Upper lobe of right lung (tissue), 1 donor: ENCODE results near the gene NDRG4. TPM values are rescaled to one million over a fixed set of nuclear protein-coding genes. Genes with fewer than 3 reads are reported as not detected.
A peak's percentile ranks its signal among the peaks of the same experiment; 100 is the strongest.

Experiments used
- ATAC-seq: fragments of 200-7000 bp; cut with Tn5 transposase; one replicate; pipeline ENCODE4 v1.9.1; 2020; ENCODE audit warnings: mild to moderate bottlenecking, moderate library complexity
- DNase-seq: peaks from one replicate; pipeline ENCODE4 v3.0.0-alpha.2; 2020
- H3K27ac ChIP-seq: fragments of 200-600 bp; one replicate; pipeline ENCODE4 v1.8.0; 2022
- H3K27me3 ChIP-seq: fragments of 200-600 bp; one replicate; pipeline ENCODE4 v1.8.0; 2022; ENCODE audit warnings: mild to moderate bottlenecking
- H3K36me3 ChIP-seq: fragments of 200-600 bp; one replicate; pipeline ENCODE4 v1.8.0; 2022
- H3K4me1 ChIP-seq: fragments of 200-600 bp; one replicate; pipeline ENCODE4 v1.8.0; 2022
- H3K4me3 ChIP-seq: fragments of 200-600 bp; one replicate; pipeline ENCODE4 v1.8.0; 2022; ENCODE audit warnings: mild to moderate bottlenecking
- H3K9me3 ChIP-seq: fragments of 200-600 bp; one replicate; pipeline ENCODE4 v1.8.0; 2022
- CTCF ChIP-seq: fragments of 200-600 bp; IDR thresholded peaks from one replicate; pipeline ENCODE4 v1.8.0; 2022; ENCODE audit warnings: antibody characterized with exemption
- intact Hi-C: fragments of 100-400 bp; cut with DNase I; formaldehyde crosslinking; loops from one replicate; pipeline ENCODE4 v1.11.0; 2022
- total RNA-seq: library from RNA; stranded (reverse); fragmentation: NEBNext Ultra II Directional; extraction: Animal tissue kit (Norgen Biotek cat#: 25700); gene quantifications from one replicate; pipeline ENCODE4 v1.2.1, GENCODE V29; 2021
- donor health status: DM: no; HTN: yes; CAD: no; lungs with severe emphysema.

Gene NDRG4
- total RNA-seq, 1 donor from 2014 or later = 48.1 TPM

DNA sequence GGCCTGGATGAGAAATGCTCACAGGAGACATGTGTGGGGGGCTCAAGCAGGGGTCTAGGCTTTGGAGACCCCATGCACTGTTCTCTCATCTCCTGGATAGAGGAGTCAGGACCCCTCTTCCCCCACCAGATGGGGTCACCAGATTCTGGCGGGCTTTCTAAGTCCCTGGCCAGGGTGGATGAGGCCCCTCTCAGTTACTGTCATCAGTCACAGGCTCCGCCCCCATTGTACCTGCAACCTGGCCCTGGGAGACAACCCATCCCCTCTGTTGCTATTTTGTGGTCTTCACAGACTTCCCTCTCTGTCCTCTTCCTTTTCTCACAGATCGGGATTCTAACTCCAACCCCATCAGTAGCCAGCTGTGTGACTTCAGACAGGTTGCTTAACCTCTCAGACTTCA lies 33.5 kb upstream of the NDRG4 start:
- H3K4me3 ChIP-seq = no peak overlapping the region
- no peaks in the 10 kb centered on the region for H3K9me3 ChIP-seq
- DNase-seq = no peak
- no peaks in the 10 kb centered on the region for H3K36me3 ChIP-seq
- intact Hi-C loops = no loop called here
- ATAC-seq = no peak
- no peak overlapping the region for H3K27ac ChIP-seq
- TF ChIP-seq CTCF = no peak
- peaks cover 63% of the 10 kb centered on the region for H3K27me3 ChIP-seq
- H3K4me1 ChIP-seq = peaks cover 6% of the 10 kb centered on the region

DNA sequence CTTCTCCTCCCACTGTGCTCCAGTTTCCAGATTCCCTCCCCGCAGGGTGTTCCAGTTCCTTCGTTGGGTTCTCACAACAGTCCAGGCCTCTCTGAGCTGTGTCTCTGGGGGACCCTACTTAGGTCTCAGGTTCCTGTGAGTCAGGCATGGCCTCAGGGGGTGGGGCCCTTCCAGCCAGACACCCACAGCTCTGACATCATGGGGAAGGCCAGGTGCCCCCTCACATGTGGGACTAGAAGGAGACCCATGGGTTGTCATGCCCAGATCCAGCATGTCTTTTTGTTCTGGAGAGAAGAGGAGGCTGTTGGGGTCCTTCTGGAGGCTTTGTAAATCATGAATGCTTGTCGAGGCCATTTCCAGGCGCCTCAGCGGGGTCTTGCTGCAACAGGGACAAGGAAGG lies 32.0 kb upstream of the NDRG4 start:
- no peak for TF ChIP-seq CTCF
- ATAC-seq (no peak), DNase-seq (no peak)
- no peaks in the 10 kb centered on the region for H3K36me3 ChIP-seq
- H3K4me3 ChIP-seq = no peak overlapping the region
- peaks cover 63% of the 10 kb centered on the region for H3K27me3 ChIP-seq
- no peak overlapping the region for H3K27ac ChIP-seq
- intact Hi-C loops = no loop called here
- no peaks in the 10 kb centered on the region for H3K9me3 ChIP-seq
- H3K4me1 ChIP-seq = peaks cover 6% of the 10 kb centered on the region

- intact Hi-C loops = loop anchor here (5.0 kb wide), 1 partner anchor 49 kb away; no protein-coding TSS in a partner anchor
- no peaks in the 10 kb centered on the region for H3K36me3 ChIP-seq
- ATAC-seq = peak; percentile 30
- peaks cover 32% of the 10 kb centered on the region for H3K27me3 ChIP-seq
- no peak for DNase-seq
- H3K4me3 ChIP-seq = no peak overlapping the region
- no peak overlapping the region for H3K27ac ChIP-seq
- no peaks in the 10 kb centered on the region for H3K9me3 ChIP-seq
- no peaks in the 10 kb centered on the region for H3K4me1 ChIP-seq
- no peak for TF ChIP-seq CTCF
These were observed 28.6 kb upstream of the NDRG4 start for GRCh38 chr16:58471209-58471975.

DNA sequence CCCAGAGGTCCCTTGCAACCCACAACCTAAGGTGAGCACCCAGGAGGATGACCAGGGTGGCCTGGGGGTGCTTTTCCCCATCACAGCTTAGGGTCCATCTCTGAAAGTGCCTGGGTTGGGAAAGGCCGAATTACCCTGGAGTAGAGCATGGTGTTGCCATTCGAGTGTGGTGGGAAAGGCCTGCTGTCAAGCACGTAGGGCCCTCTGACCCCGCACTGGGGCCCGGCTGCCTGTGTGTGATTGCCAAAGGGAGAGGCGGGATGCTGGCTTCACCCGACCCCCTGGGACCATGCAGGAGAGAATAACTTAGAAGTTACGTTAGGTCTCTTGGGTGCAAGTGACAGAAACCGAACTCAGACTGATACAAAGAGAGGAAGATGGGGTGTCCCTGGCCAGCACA lies 27.7 kb upstream of the NDRG4 start:
- Histone ChIP-seq H3K9me3 (no peaks in the 10 kb centered on the region), H3K36me3 (no peaks in the 10 kb centered on the region), H3K27ac (peak overlapping the region; percentile 68), H3K4me1 (no peaks in the 10 kb centered on the region), H3K27me3 (peaks cover 24% of the 10 kb centered on the region), H3K4me3 (no peak overlapping the region)
- DNase-seq (no peak), ATAC-seq (no peak)
- intact Hi-C loops = loop anchor here (5.0 kb wide), 1 partner anchor 50 kb away; no protein-coding TSS in a partner anchor
- no peak for TF ChIP-seq CTCF

- ATAC-seq = no peak
- DNase-seq = no peak
- H3K4me1 ChIP-seq = no peaks in the 10 kb centered on the region
- no peak overlapping the region for H3K4me3 ChIP-seq
- intact Hi-C loops = loop anchor here (5.0 kb wide), 1 partner anchor 51 kb away; no protein-coding TSS in a partner anchor
- peaks cover 18% of the 10 kb centered on the region for H3K27me3 ChIP-seq
- TF ChIP-seq CTCF = no peak
- no peaks in the 10 kb centered on the region for H3K36me3 ChIP-seq
- H3K9me3 ChIP-seq = no peaks in the 10 kb centered on the region
- H3K27ac ChIP-seq = peak overlapping the region; percentile 68
These were observed 27.1 kb upstream of the NDRG4 start for GRCh38 chr16:58472827-58473226.
